Tibial artery (tissue), 4 donors: Measurements from ENCODE around the gene NPEPL1.
A peak's percentile ranks its signal among the peaks of the same experiment; 100 is the strongest.
"Not testable (repeated sequence)": the region's sequence is repeated elsewhere in the genome, so short reads cannot be mapped to it uniquely, and the experiment has no call there.

Experiments
- DNase-seq, 2 donors: peaks; one replicate each; pipeline ENCODE4 v3.0.0-alpha.2; 2019
- H3K27ac ChIP-seq, 2 donors: fragments of 200-600 bp; sonication (generic) in 1 of 2; 1 replicate in 1 of 2; 2 replicates in 1 of 2; pipeline ENCODE4 v1.5.1; 2018 to 2019; ENCODE audit warnings: mild to moderate bottlenecking in 1 of 2
- H3K27me3 ChIP-seq, 2 donors: fragments of 200-600 bp; sonication (generic) in 1 of 2; one replicate each; pipeline versions ENCODE4 v1.5.1 to v1.6.0; 2016 to 2019
- H3K36me3 ChIP-seq, 3 donors: fragments of 200-600 bp; sonication (generic) in 2 of 3; one replicate each; pipeline ENCODE4 v1.5.1; 2016 to 2019; ENCODE audit warnings: mild to moderate bottlenecking in 2 of 3
- H3K4me1 ChIP-seq, 4 donors: fragments of 200-600 bp; sonication (generic) in 2 of 4; 1 replicate in 3 of 4; 2 replicates in 1 of 4; pipeline ENCODE4 v1.5.1; 2016 to 2019
- H3K4me3 ChIP-seq, 2 donors: fragments of 200-600 bp; sonication (generic) in 1 of 2; 1 replicate in 1 of 2; 2 replicates in 1 of 2; pipeline ENCODE4 v1.5.1; 2018 to 2019; ENCODE audit warnings: mild to moderate bottlenecking in 2 of 2
- H3K9me3 ChIP-seq, 3 donors: fragments of 200-600 bp; sonication (generic) in 1 of 3; one replicate each; pipeline ENCODE4 v1.5.1; 2016 to 2019
- intact Hi-C: fragments of 100-400 bp; cut with DNase I; formaldehyde crosslinking; loops from one replicate; pipeline ENCODE4 v1.15.0; 2023; ENCODE audit warnings: low total_unique reads
- TF ChIP-seq, protein P1 (sequence below), 2 experiments: fragments of 200-600 bp in 1 of 2; fragments of 450-650 bp in 1 of 2; IDR thresholded peaks; one replicate each; pipeline ENCODE4 v1.5.1; 2017 to 2019; ENCODE audit warnings: antibody characterized with exemption in 2 of 2, mild to moderate bottlenecking in 1 of 2, moderate library complexity in 1 of 2

The NPEPL1 gene

GRCh38 chr20:58692579-58693225 is at the start of gene NPEPL1:
TSS of gene NPEPL1 (plus strand) at chr20:58692800. CDS start at chr20:58692901, 101 bp downstream.
- no peaks in the 10 kb centered on the region for H3K9me3 ChIP-seq
- intact Hi-C loops, result loop anchor here (1.0 to 10.0 kb wide), 2 partner anchors 41 to 388 kb away; partner anchors contain the start of genes RAB22A and STX16
- peaks cover 21 to 27% (median 26%) of the 10 kb centered on the region in 3 donors for H3K36me3 ChIP-seq
- H3K27me3 ChIP-seq, result no peaks in the 10 kb centered on the region
- TF ChIP-seq, protein P1, sequence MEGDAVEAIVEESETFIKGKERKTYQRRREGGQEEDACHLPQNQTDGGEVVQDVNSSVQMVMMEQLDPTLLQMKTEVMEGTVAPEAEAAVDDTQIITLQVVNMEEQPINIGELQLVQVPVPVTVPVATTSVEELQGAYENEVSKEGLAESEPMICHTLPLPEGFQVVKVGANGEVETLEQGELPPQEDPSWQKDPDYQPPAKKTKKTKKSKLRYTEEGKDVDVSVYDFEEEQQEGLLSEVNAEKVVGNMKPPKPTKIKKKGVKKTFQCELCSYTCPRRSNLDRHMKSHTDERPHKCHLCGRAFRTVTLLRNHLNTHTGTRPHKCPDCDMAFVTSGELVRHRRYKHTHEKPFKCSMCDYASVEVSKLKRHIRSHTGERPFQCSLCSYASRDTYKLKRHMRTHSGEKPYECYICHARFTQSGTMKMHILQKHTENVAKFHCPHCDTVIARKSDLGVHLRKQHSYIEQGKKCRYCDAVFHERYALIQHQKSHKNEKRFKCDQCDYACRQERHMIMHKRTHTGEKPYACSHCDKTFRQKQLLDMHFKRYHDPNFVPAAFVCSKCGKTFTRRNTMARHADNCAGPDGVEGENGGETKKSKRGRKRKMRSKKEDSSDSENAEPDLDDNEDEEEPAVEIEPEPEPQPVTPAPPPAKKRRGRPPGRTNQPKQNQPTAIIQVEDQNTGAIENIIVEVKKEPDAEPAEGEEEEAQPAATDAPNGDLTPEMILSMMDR (IDR thresholded peaks at IDR 0.05), result peak in 1 of 2 experiments; percentile 58
- peak in 1 of 2 donors; percentile 77 for DNase-seq
- H3K27ac ChIP-seq, result peak within 1 kb of the TSS; percentile 90 to 94
- peak within 1 kb of the TSS; percentile 55 to 70 for H3K4me3 ChIP-seq
- peaks cover 0 to 42% (median 23%) of the 10 kb centered on the region in 4 donors for H3K4me1 ChIP-seq

- peaks cover 0 to 14% (median 8%) of the 10 kb centered on the region in 4 donors for H3K4me1 ChIP-seq
- intact Hi-C loops, result loop anchor here (10.0 kb wide), 1 partner anchor 248 kb away; no protein-coding TSS in a partner anchor
- H3K27me3 ChIP-seq, H3K27ac ChIP-seq, H3K9me3 ChIP-seq, H3K36me3 ChIP-seq, H3K4me3 ChIP-seq: not testable (repeated sequence)
- peak in 1 of 2 donors; percentile 8 for DNase-seq
Measured at GRCh38 chr20:58642896-58643295, 49.7 kb upstream of the NPEPL1 start.

- Histone ChIP-seq H3K27ac (no peak overlapping the region), H3K4me3 (no peak overlapping the region), H3K27me3 (no peaks in the 10 kb centered on the region), H3K36me3 (no peaks in the 10 kb centered on the region), H3K4me1 (peaks cover 0 to 32% (median 23%) of the 10 kb centered on the region in 4 donors), H3K9me3 (no peaks in the 10 kb centered on the region)
- intact Hi-C loops, result loop anchor here (10.0 kb wide), 1 partner anchor 251 kb away; no protein-coding TSS in a partner anchor
- TF ChIP-seq, protein P1 (IDR thresholded peaks at IDR 0.05), result no peak
- peak in 1 of 2 donors; percentile 13 for DNase-seq
Measured at GRCh38 chr20:58645412-58645968, 47.1 kb upstream of the NPEPL1 start.

DNA sequence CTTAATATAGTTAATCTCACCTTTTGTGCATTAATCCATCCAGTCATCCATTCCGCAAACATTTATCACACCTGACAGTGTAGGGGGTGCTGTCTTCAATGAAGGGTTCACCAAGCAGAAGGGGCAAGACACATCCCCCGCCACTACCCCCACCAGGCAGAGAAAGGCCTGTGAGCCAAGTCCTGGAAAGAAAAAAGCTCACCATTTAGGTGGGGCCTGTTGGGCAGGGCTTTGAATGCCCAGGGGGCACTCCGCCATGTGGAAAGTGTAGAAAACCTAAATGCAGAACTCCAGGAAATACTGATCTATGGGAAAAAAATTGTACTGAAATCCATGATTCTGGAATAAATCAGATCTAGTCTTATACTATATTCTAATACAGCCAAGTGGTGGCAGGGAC is 46.3 kb upstream of the NPEPL1 start:
- Histone ChIP-seq H3K27ac (no peak overlapping the region), H3K4me1 (peaks cover 0 to 32% (median 23%) of the 10 kb centered on the region in 4 donors)
- intact Hi-C loops, result loop anchor here (10.0 kb wide), 1 partner anchor 251 kb away; no protein-coding TSS in a partner anchor

DNA sequence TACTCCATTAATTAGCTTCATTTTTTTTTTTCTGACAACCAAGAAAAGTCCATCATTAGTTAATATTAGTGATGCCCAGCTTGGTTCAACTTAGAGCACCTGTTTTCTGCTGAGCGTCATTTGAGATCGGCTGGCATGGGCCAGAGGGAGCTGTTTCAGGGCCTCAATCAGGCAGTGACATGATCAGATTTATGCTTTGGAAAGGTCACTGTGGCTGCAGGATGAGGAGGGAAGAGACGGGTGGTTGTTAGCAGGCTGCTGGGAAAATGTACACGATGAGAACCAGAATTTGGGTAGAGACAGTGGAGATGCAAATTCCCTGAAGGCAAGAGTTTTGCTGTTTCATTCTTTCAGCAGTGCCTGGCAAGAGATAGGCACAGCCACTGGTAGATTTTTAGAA is 45.9 kb upstream of the NPEPL1 start:
- Histone ChIP-seq H3K36me3 (no peaks in the 10 kb centered on the region), H3K27ac (peak overlapping the region in 1 of 2 donors; percentile 91), H3K4me1 (peaks cover 0 to 32% (median 23%) of the 10 kb centered on the region in 4 donors), H3K27me3 (no peaks in the 10 kb centered on the region), H3K9me3 (no peaks in the 10 kb centered on the region), H3K4me3 (no peak overlapping the region)
- TF ChIP-seq, protein P1 (IDR thresholded peaks at IDR 0.05), result no peak
- no peak for DNase-seq
- intact Hi-C loops, result loop anchor here (10.0 kb wide), 1 partner anchor 252 kb away; no protein-coding TSS in a partner anchor

More for the DNA sequence above, 46.3 kb upstream of the NPEPL1 start:
- Histone ChIP-seq H3K27me3 (no peaks in the 10 kb centered on the region), H3K9me3 (no peaks in the 10 kb centered on the region), H3K4me3 (no peak overlapping the region), H3K36me3 (no peaks in the 10 kb centered on the region)
- TF ChIP-seq, protein P1 (IDR thresholded peaks at IDR 0.05), result no peak
- DNase-seq, result peak in 1 of 2 donors; percentile 9
